ENCODE results near the gene COL5A1. TPM values are rescaled to one million over a fixed set of nuclear protein-coding genes. Genes with fewer than 3 reads are reported as not detected.

The COL5A1 gene
- total RNA-seq, 1 donor = 801 TPM

GRCh38 chr9:134652291-134653225 lies 11.0 kb downstream of the COL5A1 start:
- Histone ChIP-seq H3K79me2 (ENCODE audit: insufficient read depth, low read length) (peaks cover 92% of the 10 kb centered on the region), H3K4me1 (ENCODE audit: insufficient read depth, low read length) (peaks cover 18% of the 10 kb centered on the region), H3K4me3 (ENCODE audit: insufficient read depth, low read length) (no peak overlapping the region), H3K9me3 (ENCODE audit: low read depth, low read length) (no peaks in the 10 kb centered on the region), H2AFZ (ENCODE audit: low read length) (no peak overlapping the region), H3K27me3 (ENCODE audit: insufficient read depth, low read length) (no peaks in the 10 kb centered on the region), H4K20me1 (ENCODE audit: insufficient read depth, low read length) (peaks cover 83% of the 10 kb centered on the region), H3K4me2 (ENCODE audit: insufficient read depth, low read length) (no peak overlapping the region), H3K27ac (ENCODE audit: low read depth, low read length) (no peak overlapping the region), H3K36me3 (ENCODE audit: insufficient read depth, low read length) (peaks cover 44% of the 10 kb centered on the region)
- peak; percentile 66 for DNase-seq (ENCODE audit: insufficient read length, low spot score, missing footprints)
- TF ChIP-seq CTCF (IDR thresholded peaks at IDR 0.05; ENCODE audit: extremely low read depth, low read depth, low read length) = no peak

- Histone ChIP-seq H3K4me1 (ENCODE audit: insufficient read depth, low read length) (peaks cover 11% of the 10 kb centered on the region), H4K20me1 (ENCODE audit: insufficient read depth, low read length) (peaks cover 82% of the 10 kb centered on the region), H3K9me3 (ENCODE audit: low read depth, low read length) (no peaks in the 10 kb centered on the region), H3K4me3 (ENCODE audit: insufficient read depth, low read length) (no peak overlapping the region), H2AFZ (ENCODE audit: low read length) (no peak overlapping the region), H3K36me3 (ENCODE audit: insufficient read depth, low read length) (peaks cover 36% of the 10 kb centered on the region), H3K79me2 (ENCODE audit: insufficient read depth, low read length) (peaks cover 92% of the 10 kb centered on the region), H3K27ac (ENCODE audit: low read depth, low read length) (no peak overlapping the region), H3K27me3 (ENCODE audit: insufficient read depth, low read length) (no peaks in the 10 kb centered on the region), H3K4me2 (ENCODE audit: insufficient read depth, low read length) (no peak overlapping the region)
- no peak for TF ChIP-seq CTCF (IDR thresholded peaks at IDR 0.05; ENCODE audit: extremely low read depth, low read depth, low read length)
- DNase-seq (ENCODE audit: insufficient read length, low spot score, missing footprints) = peak; percentile 71
These were observed 11.8 kb downstream of the COL5A1 start for GRCh38 chr9:134653259-134654009.

- peak; percentile 3 for DNase-seq (ENCODE audit: insufficient read length, low spot score, missing footprints)
- Histone ChIP-seq H4K20me1 (ENCODE audit: insufficient read depth, low read length) (peaks cover 85% of the 10 kb centered on the region), H3K4me3 (ENCODE audit: insufficient read depth, low read length) (no peak overlapping the region), H2AFZ (ENCODE audit: low read length) (no peak overlapping the region), H3K27ac (ENCODE audit: low read depth, low read length) (no peak overlapping the region), H3K27me3 (ENCODE audit: insufficient read depth, low read length) (no peaks in the 10 kb centered on the region), H3K4me2 (ENCODE audit: insufficient read depth, low read length) (no peak overlapping the region), H3K36me3 (ENCODE audit: insufficient read depth, low read length) (peaks cover 38% of the 10 kb centered on the region), H3K9me3 (ENCODE audit: low read depth, low read length) (no peaks in the 10 kb centered on the region), H3K4me1 (ENCODE audit: insufficient read depth, low read length) (no peaks in the 10 kb centered on the region), H3K79me2 (ENCODE audit: insufficient read depth, low read length) (peaks cover 92% of the 10 kb centered on the region)
- TF ChIP-seq CTCF (IDR thresholded peaks at IDR 0.05; ENCODE audit: extremely low read depth, low read depth, low read length) = no peak
These were observed 13.5 kb downstream of the COL5A1 start for GRCh38 chr9:134655101-134655500.

Data from osteoblast (primary cell).